Measurements from ENCODE around the gene ARHGAP15.

ARHGAP15 gene

DNA sequence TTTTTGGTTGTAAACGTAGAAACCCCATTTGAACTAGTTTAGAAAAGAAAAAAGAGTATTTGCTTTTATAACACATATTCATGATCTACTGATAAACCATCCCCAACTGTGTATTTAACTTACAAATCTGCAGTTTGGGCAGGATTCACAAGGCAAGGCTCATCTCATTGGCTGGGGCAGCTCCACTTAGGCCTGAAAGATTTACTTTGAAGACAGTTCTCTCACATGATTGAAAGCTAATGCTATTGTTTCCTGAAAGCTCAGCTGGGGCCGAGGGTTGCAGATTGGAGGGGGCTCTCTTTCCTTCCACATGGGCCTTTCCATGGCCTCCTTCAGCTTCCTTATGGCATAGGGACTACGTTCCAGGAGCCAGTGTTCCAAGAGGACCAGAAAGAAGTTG is 47.4 kb downstream of the ARHGAP15 start:
- peak in 1 of 2 donors; percentile 33 for DNase-seq

GRCh38 chr2:143177096-143177786 is 48.0 kb downstream of the ARHGAP15 start:
- peak in 1 of 2 donors; percentile 38 for DNase-seq

GRCh38 chr2:143181494-143181893 is 52.3 kb downstream of the ARHGAP15 start:
- no peak for DNase-seq

DNA sequence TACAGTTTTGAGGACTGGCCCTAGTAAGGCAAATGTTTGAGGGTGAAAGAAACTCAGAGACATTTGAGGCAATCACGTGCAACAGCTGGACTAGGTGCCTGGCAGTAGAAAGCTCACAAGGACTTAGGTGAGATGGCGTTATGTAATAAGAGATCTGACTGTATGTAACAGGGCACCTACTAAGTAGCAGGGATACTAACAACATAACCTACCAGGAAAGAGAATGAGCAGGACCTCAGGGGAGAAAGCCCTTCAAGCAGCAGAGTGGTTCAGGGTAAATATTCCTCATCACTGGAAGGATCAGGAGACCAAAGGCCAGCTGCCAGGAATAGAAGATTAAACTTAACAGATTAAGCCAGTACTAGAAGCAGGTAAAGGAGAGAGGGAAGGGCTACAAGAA is 53.4 kb downstream of the ARHGAP15 start:
- DNase-seq: no peak

- DNase-seq: no peak
Observed at GRCh38 chr2:143183804-143184463, 54.7 kb downstream of the ARHGAP15 start.

DNA sequence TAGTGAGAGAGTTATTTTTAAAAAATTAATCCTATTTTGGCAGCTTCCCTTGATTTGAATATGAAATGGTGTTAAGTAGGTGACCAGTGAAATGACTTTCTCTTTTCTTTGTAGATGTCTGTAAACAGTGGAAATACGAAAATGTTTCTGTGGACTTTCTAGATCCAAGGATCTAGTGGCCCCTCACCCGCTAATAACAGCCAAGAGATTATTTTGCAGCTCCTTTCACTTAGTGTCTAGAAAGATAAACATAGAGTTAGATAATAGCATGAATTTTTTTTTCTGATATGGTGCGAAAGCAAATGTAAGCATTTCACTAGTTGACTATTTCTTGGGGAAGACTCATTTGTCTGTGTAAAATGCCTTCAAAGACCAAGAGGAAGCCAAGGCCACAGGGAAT is 57.7 kb downstream of the ARHGAP15 start:
- no peak for DNase-seq

DNA sequence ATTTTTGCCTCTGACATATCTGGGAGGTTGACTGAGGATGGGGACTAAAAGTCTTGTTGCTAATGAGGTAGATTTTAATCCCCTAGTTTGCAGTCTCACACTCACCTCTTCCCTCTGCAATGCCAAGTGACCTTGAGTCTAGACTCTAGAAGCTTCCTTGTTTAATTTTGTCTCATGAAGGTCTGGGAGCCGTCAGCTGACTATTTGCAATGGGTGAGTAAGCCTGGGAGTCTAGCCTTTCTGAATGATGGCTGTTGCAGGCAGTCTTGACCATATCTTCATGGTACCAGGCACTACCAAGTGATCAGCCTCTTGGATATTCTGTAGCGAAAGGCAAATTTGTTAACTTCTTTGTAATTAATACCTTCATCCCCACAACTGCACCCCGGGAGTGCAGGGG is 61.2 kb downstream of the ARHGAP15 start:
- DNase-seq: no peak

GRCh38 chr2:143192106-143192505 is 62.9 kb downstream of the ARHGAP15 start:
- no peak for DNase-seq

DNA sequence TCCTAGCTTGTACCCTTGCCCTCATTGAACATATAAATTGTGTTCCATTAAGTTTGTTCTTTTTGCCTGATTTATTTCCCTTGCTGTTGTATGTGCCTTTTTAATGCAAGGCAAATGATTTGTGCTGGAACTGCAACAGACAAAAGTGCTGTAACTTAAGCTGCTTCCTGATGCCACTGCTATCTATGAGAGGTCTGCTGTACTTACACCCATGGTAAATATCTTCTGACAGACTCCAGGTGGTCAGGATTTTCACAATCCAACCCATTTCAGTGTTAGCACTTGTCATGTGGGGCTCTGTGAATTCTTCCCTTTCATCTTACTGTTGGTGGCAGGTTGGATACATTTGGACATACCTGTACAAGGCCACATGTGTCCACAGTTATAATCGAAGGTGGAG is 63.5 kb downstream of the ARHGAP15 start:
- DNase-seq: no peak

- no peak for DNase-seq
Observed at GRCh38 chr2:143193121-143193520, 63.9 kb downstream of the ARHGAP15 start.

DNA sequence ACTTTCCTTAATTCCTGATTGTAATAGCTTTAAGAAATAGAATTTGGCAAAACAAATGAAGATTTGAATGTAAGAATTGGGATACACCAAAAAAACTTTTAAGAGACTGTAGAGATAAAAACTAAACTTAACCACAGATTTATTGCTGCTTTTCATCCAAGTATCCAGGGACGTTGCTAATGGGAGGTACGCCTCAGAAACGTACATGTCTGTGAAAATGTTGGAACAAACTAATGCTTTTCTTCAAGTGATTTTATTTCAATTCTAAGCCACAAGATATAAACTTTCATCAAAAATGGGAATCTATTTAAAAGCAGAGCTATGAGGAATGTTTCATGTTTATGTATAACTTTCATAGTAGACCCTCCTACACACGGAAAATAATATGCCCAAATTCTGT is 66.3 kb downstream of the ARHGAP15 start:
- no peak for DNase-seq

DNA sequence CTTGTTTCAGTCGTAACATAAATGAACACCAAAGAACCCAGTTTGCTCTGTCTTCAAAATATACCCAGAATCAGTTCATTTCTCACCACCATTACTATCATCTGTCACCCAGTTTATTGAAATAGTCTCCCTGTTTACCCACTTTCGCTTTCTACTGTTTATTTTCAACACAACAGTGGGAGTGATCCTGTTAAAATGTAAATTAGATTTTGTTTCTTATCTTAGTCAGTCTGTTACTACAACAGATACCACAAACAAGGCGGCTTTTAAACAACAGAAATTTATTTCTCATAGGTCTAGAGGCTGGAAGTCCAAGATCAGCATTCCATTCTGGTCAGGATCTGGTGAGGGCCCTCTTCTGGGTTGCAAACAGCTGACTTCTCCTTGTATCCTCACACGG is 74.8 kb downstream of the ARHGAP15 start:
- no peak for DNase-seq

GRCh38 chr2:143205106-143205764 is 76.0 kb downstream of the ARHGAP15 start:
- peak in 1 of 2 donors; percentile 64 for DNase-seq

DNA sequence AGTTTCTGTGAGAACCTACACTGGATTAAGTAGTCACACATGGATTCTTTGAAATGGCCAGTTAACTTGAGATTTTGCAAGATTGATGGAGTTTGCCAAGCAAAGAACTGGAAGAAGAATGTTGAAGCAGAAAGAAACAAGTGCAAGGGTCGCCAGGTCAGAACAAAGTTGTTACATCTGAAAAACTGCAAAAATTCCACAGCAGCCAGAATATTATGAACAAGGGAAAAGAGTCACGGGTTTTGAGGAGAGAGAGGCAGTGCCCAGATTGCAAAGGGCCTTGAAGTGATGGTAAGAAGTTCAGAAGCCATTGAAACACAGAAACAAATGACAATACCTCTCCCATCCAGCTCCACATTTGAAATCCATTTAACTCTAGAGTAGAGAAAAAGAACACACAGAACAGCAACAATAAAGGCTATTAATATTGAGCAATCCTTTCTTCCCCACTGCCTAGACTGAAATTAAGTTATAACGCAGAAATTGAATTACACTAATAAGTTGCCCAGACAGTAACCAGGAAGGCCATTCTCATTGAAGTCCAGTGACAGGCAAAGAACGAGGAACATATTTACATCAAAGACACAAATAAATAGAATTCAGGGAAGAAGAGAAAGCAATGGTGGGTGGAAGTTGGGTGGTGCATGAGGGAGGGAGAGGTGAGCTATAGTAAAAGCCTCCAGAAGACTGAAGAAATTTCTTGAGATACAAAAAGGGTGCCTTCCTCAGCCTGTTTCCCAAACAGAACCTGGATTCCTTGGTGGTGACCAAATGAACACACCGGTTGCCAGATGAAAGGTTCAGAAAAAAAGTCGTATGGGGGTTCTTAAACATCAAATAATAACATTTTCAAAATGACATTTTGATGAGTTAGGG is 80.6 kb downstream of the ARHGAP15 start:
- no peak for DNase-seq

- DNase-seq: no peak
Observed at GRCh38 chr2:143210446-143210819, 81.2 kb downstream of the ARHGAP15 start.

DNA sequence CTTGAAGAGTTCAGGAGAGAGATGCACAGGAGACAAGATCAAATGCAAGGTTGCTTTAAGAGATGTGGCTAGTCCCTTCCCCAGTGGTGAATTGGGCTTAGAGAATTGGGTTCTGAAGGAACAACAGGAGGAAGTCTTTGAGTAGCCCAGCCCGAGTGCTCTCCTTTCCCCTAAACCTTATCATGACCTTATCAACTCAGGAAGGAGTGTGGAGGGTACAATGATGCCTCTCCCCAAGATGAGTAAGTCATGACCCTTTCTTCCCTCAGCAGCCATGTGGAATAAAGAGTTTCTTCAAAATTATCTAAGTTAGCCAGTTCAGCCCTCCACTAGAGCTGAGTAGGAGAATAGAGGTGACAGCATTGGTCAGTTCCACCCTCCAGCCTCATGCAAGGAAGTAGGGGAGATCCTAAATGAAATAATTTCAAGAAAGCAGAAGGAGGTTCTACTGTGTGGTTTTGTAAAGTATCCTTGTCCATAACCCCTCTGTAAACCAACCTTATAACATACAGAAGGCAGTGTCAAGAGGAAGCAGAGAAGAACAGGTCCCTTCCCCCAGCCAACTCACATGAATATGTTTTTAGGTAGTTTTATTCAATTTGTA is 88.4 kb downstream of the ARHGAP15 start:
- no peak for DNase-seq

DNA sequence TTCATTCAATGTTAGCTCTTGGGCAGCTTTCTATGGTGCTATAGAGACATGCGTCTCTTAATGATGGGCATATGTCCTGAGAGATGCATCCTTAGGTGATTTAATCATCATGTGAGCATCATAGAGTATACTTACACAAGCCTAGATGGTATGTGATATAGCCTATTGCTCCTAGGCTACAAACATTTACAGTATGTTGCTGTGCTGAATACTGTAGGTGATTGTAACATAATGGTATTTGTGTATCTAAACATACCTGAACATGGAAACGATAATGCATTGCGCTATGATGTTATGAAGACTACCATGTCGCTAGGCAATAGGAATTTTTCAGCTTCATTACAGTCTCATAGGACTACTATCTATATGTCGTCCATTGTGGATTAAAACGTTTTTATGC is 89.4 kb downstream of the ARHGAP15 start:
- DNase-seq: no peak

GRCh38 chr2:143219266-143219665 is 90.0 kb downstream of the ARHGAP15 start:
- no peak for DNase-seq

DNA sequence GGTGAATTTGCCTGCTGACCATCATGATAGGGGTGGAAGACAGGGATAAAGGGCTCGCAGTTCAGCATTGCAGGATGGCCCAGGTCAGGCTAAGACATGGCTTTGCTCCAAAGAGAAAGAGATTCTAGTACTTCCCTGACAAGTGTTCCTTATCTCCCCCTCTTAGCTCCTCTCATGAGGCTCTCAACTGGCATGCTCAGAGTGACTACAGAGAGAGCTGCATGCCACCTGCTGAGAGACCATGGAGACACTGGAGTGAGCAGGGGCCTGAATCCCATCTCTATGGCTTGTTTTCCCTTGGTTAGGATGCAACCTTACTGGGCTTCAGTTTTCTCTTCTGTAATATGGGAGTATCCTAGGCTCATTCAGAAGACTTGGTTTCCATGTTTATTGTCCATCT is 94.3 kb downstream of the ARHGAP15 start:
- no peak for DNase-seq

GRCh38 chr2:143225931-143226330 is 96.7 kb downstream of the ARHGAP15 start:
- no peak for DNase-seq

- no peak for DNase-seq
Observed at GRCh38 chr2:143226714-143227541, 97.7 kb downstream of the ARHGAP15 start.

DNA sequence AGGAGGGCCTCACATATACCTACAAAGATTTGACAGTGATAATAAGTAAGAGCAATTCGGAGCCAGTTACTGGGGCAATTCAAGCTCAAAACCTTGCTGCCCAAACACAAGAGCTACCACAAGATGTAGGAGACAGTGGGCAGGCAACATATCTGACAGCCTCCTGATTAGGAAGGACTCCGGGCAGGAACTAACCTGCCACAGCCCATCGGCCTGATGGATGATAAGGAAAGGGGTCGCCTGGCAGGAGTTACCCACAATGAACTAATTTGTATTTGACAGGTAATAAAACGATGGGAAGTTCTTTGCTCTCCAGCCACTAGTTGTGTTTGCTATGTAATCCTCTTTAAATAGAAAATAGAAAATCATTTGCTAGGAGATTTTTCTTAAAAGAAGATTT is 100.2 kb downstream of the ARHGAP15 start:
- no peak for DNase-seq

Data from CD4-positive, alpha-beta T cell treated with Interleukin-1 beta for 1 hour (primary cell).